Measurements from ENCODE around the gene IMP4. TPM values are rescaled to one million over a fixed set of nuclear protein-coding genes. Genes with fewer than 3 reads are reported as not detected.

Gene IMP4
- total and polyA plus RNA-seq, 4 experiments from 2014 or later = 72.6 to 96.7 (median 83.4) TPM

DNA sequence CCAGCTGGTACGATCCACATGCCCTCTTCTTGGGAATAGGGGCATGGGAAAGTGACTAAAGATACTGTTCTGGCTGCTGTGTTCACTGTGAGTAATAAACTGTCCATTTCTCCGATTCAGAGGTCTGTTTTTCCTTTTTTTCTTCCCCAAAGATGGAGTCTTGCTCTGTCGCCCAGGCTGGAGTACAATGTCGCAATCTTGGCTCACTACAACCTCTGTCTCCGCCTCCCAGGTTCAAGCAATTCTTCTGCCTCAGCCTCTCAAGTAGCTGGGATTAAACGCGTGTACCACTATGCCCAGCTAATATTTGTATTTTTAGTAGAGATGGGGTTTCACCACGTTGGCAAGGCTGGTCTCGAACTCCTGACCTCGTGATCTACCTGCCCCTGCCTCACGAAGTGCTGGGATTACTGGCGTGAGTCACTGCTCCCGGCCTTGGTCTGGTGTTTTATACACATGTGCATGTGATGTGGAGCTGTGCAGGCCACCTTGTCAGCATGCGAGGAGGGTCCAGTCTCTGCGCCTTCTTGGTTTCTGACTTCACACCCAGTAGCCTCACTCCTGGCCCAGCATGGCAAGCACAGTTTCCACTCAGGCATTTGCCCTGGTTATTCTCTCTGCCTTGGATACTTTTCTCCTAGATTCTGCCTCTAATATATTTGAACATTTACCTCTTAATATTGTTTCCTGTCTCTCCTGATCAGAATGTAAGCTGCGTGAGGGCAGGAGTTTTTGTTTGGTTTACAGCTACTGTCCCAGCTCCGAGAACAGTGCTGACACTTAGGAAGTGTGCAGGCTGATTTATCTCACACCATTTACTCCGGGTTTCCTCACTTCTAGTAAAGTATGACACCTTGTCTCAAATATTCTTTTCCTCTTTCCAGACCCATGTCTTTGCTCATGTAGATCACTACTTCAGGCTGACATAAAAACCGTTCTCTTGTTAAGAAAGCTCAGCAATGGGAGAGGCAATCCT lies 32.9 kb downstream of the IMP4 start:
- peak overlapping the region in 6 of 7 donors; percentile 38 to 90 (median 72) for H3K27ac Mint-ChIP-seq

DNA sequence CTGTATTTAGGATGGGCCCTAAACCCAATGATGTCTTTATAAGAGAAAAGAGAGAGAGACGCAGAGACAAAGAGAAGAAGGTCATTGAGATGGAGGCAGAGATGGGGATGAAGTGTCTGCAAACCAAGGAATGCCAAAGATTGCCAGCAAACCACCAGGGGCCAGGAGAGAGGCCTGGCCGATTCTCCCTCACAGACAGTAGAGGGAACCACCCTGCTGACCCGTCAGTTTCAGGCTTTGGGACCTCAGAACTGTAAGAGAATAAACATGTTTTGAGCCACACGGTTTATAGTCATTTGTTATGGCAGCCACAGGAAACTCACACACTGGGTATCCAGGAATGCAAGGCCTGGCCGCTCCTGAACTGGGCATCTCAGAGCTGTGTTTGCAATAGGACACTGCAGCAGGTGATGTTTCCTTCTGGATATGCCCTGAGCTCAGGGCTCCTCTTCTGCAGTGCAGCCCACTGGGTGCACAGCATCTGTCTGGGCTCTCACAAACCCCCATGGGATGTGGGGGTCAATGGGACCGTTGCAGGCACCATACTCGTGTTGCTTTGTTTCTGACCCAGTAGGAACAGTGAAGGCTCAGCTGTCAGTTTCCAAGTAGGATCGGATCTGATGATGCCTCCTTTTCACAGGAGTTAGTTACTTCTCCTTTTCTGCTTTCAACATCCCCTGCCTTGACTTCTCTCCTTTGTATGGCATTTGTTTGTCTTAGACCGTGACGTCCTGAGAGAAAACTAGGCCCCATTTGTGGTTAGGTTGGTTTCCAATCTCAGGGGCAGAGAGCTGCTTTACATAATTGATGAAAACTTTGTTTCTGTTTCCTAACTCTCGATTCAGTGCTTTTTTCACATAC lies 34.0 kb downstream of the IMP4 start:
- DNase-seq = no peak
- peaks cover 17 to 41% of the 10 kb centered on the region in 2 donors for H3K36me3 Mint-ChIP-seq
- intact Hi-C loops (cut with micrococcal nuclease) = no loop called here

More for the DNA sequence above, 32.9 kb downstream of the IMP4 start:
- Mint-ChIP-seq H3K4me3 (peak overlapping the region in 5 of 8 donors; percentile 2 to 71 (median 69)), H3K4me1 (peaks cover 63 to 94% (median 79%) of the 10 kb centered on the region in 4 donors), H3K36me3 (peaks cover 13 to 33% of the 10 kb centered on the region in 2 donors), H3K9me3 (no peaks in the 10 kb centered on the region), H3K27me3 (no peaks in the 10 kb centered on the region)
- no peak overlapping the region for H3K4me3 ChIP-seq (ENCODE audit: low read length in 2 of 2)
- CTCF ChIA-PET (ENCODE audit: partially characterized antibody) = interaction anchor here (0.7 to 2.2 kb wide), 4 partner anchors 20 to 42 kb away, joined by 3 to 12 read pairs (median 4); partner anchors contain the start of genes IMP4 and PTPN18
- no peak for DNase-seq
- POLR2A ChIA-PET (ENCODE audit: partially characterized antibody) = interaction anchor here (0.9 to 4.3 kb wide), 3 partner anchors 14 to 33 kb away, joined by 3 to 65 read pairs (median 3); partner anchors contain the start of gene IMP4
- no peaks in the 10 kb centered on the region for H3K9me3 ChIP-seq (ENCODE audit: control insufficient read depth in 1 of 2, low read length in 2 of 2)
- no peaks in the 10 kb centered on the region for H3K36me3 ChIP-seq (ENCODE audit: insufficient read depth, low read length)
- intact Hi-C loops (cut with micrococcal nuclease) = no loop called here
- H3K27me3 ChIP-seq (ENCODE audit: insufficient read depth, low read length) = no peaks in the 10 kb centered on the region
- peaks cover 78% of the 10 kb centered on the region for H3K4me1 ChIP-seq (ENCODE audit: insufficient read depth, low read length)
- no peak overlapping the region for H3K27ac ChIP-seq (ENCODE audit: low read depth, low read length)

DNA sequence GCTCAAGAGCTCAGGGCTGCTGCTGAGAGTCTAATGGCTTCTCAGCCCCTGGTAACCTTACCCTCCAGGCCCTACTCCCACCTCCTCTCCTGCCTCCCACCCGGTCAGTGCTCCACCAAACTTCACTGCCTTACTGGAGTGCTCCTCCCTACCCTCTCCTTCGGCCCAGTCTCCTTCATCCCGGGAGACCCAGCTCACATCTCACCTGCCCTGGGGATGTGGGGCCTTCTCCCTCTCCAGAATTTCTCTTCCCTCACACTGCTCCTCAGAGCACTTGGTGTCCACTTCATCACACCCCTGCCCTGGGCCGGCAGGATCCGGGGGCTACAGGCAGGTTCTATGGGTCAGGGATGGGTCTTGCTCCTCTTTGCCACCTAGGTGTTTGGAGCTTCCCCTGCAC lies 34.8 kb downstream of the IMP4 start:
- Histone ChIP-seq H3K27ac (ENCODE audit: low read depth, low read length) (no peak overlapping the region), H3K4me3 (ENCODE audit: low read length in 2 of 2) (no peak overlapping the region), H3K9me3 (ENCODE audit: control insufficient read depth in 1 of 2, low read length in 2 of 2) (no peaks in the 10 kb centered on the region), H3K36me3 (ENCODE audit: insufficient read depth, low read length) (no peaks in the 10 kb centered on the region), H3K27me3 (ENCODE audit: insufficient read depth, low read length) (no peaks in the 10 kb centered on the region), H3K4me1 (ENCODE audit: insufficient read depth, low read length) (peaks cover 67% of the 10 kb centered on the region)
- Mint-ChIP-seq H3K27me3 (no peaks in the 10 kb centered on the region), H3K9me3 (no peaks in the 10 kb centered on the region), H3K4me3 (peak overlapping the region in 2 of 8 donors; percentile 40 to 41), H3K27ac (peak overlapping the region in 6 of 7 donors; percentile 58 to 88 (median 71)), H3K36me3 (peaks cover 26 to 48% of the 10 kb centered on the region in 2 donors), H3K4me1 (peaks cover 52 to 87% (median 68%) of the 10 kb centered on the region in 4 donors)
- POLR2A ChIA-PET (ENCODE audit: partially characterized antibody) = interaction anchor here (2.9 kb wide), 1 partner anchor 35 kb away, joined by 23 read pairs; the partner anchor contains the start of gene IMP4
- no peak for DNase-seq
- CTCF ChIA-PET (ENCODE audit: partially characterized antibody) = interaction anchor here (0.6 to 2.2 kb wide), 4 partner anchors 33 to 496 kb away, joined by 3 to 12 read pairs (median 5); partner anchors contain the start of gene IMP4
- intact Hi-C loops (cut with micrococcal nuclease) = no loop called here

More for the DNA sequence above, 34.0 kb downstream of the IMP4 start:
- Mint-ChIP-seq H3K27ac (peak overlapping the region; percentile 61 to 88 (median 80)), H3K9me3 (no peaks in the 10 kb centered on the region), H3K27me3 (no peaks in the 10 kb centered on the region), H3K4me1 (peaks cover 55 to 92% (median 71%) of the 10 kb centered on the region in 4 donors), H3K4me3 (peak overlapping the region in 5 of 8 donors; percentile 2 to 70 (median 22))
- CTCF ChIA-PET (ENCODE audit: partially characterized antibody) = interaction anchor here (1.0 to 2.2 kb wide), 4 partner anchors 32 to 44 kb away, joined by 3 to 12 read pairs (median 5); partner anchors contain the start of gene IMP4
- no peaks in the 10 kb centered on the region for H3K9me3 ChIP-seq (ENCODE audit: control insufficient read depth in 1 of 2, low read length in 2 of 2)
- POLR2A ChIA-PET (ENCODE audit: partially characterized antibody) = interaction anchor here (0.9 to 4.3 kb wide), 3 partner anchors 13 to 34 kb away, joined by 3 to 65 read pairs (median 23); partner anchors contain the start of gene IMP4
- H3K27me3 ChIP-seq (ENCODE audit: insufficient read depth, low read length) = no peaks in the 10 kb centered on the region
- H3K4me3 ChIP-seq (ENCODE audit: low read length in 2 of 2) = no peak overlapping the region
- H3K27ac ChIP-seq (ENCODE audit: low read depth, low read length) = no peak overlapping the region
- H3K36me3 ChIP-seq (ENCODE audit: insufficient read depth, low read length) = no peaks in the 10 kb centered on the region
- H3K4me1 ChIP-seq (ENCODE audit: insufficient read depth, low read length) = peaks cover 69% of the 10 kb centered on the region

DNA sequence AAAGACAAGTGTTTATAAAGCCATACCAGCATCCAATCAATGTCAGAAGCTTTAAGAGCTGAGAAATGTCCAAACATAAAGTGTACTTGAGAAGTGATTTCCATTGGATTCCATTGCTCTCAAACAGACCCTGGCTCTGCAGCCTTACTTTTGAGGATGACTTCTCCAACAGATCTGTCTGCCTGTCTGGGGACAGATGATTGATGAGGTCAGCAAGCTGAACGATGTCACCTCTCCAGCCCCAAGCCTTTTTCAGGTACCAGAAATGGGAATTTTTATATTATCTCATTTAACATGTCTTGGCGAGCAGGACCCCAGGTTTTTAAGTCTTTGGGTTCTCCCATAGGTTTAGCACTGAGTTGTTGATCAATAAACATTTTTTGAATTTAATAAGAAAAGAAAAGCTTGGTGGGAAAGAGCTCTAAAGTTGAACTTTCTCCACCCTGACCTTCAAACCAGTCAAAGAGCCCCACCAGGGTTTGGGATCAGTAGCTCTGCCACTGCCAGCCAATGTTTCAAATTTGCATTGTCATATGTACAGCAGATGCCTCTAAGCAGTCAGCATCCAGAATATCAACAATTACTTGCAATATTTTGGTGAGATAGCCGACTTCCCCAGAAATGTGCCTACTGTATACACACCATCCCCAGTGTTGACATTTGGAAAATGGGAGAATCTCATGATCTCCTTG lies 35.7 kb downstream of the IMP4 start:
- H3K27me3 Mint-ChIP-seq = no peaks in the 10 kb centered on the region
- peaks cover 47 to 80% (median 64%) of the 10 kb centered on the region in 4 donors for H3K4me1 Mint-ChIP-seq
- Histone ChIP-seq H3K36me3 (ENCODE audit: insufficient read depth, low read length) (no peaks in the 10 kb centered on the region), H3K27me3 (ENCODE audit: insufficient read depth, low read length) (no peaks in the 10 kb centered on the region), H3K27ac (ENCODE audit: low read depth, low read length) (no peak overlapping the region), H3K4me1 (ENCODE audit: insufficient read depth, low read length) (peaks cover 59% of the 10 kb centered on the region), H3K9me3 (ENCODE audit: control insufficient read depth in 1 of 2, low read length in 2 of 2) (no peaks in the 10 kb centered on the region), H3K4me3 (ENCODE audit: low read length in 2 of 2) (no peak overlapping the region)
- peaks cover 34 to 52% of the 10 kb centered on the region in 2 donors for H3K36me3 Mint-ChIP-seq
- intact Hi-C loops (cut with micrococcal nuclease) = no loop called here
- H3K9me3 Mint-ChIP-seq = no peaks in the 10 kb centered on the region
- CTCF ChIA-PET (ENCODE audit: partially characterized antibody) = interaction anchor here (0.6 to 1.5 kb wide), 5 partner anchors 22 to 495 kb away, joined by 3 to 5 read pairs (median 3); partner anchors contain the start of genes PTPN18 and SMPD4
- no peak for DNase-seq
- H3K27ac Mint-ChIP-seq = peak overlapping the region in 4 of 7 donors; percentile 17 to 85 (median 35)
- POLR2A ChIA-PET (ENCODE audit: partially characterized antibody) = interaction anchor here (2.9 kb wide), 1 partner anchor 36 kb away, joined by 23 read pairs; the partner anchor contains the start of gene IMP4
- no peak overlapping the region for H3K4me3 Mint-ChIP-seq

DNA sequence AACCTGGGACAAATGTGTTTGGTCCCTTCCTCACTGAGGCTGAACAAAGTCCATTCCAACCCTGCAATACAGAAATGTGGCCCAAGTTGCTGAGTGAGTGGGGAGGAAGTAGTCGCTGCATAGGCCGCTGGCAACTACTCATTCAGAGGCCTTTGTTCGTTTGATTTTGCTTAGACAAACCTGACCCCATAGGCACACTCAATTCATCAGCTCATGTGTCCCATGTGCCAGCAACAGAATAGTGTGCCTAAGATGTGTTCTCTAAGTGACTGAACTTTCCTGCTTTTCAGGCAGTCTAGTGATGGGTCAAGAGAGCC lies 36.2 kb downstream of the IMP4 start:
- POLR2A ChIA-PET (ENCODE audit: partially characterized antibody) = interaction anchor here (2.9 kb wide), 1 partner anchor 36 kb away, joined by 23 read pairs; the partner anchor contains the start of gene IMP4

More for the DNA sequence above, 36.2 kb downstream of the IMP4 start:
- intact Hi-C loops (cut with micrococcal nuclease) = no loop called here
- Mint-ChIP-seq H3K36me3 (peaks cover 35 to 49% of the 10 kb centered on the region in 2 donors), H3K27me3 (no peaks in the 10 kb centered on the region), H3K4me1 (peaks cover 43 to 75% (median 59%) of the 10 kb centered on the region in 4 donors), H3K9me3 (no peaks in the 10 kb centered on the region), H3K27ac (peak overlapping the region in 3 of 7 donors; percentile 21 to 52 (median 35)), H3K4me3 (peak overlapping the region in 1 of 8 donors; percentile 4)
- Histone ChIP-seq H3K9me3 (ENCODE audit: control insufficient read depth in 1 of 2, low read length in 2 of 2) (no peaks in the 10 kb centered on the region), H3K27me3 (ENCODE audit: insufficient read depth, low read length) (no peaks in the 10 kb centered on the region), H3K4me3 (ENCODE audit: low read length in 2 of 2) (no peak overlapping the region), H3K27ac (ENCODE audit: low read depth, low read length) (no peak overlapping the region), H3K36me3 (ENCODE audit: insufficient read depth, low read length) (no peaks in the 10 kb centered on the region), H3K4me1 (ENCODE audit: insufficient read depth, low read length) (peaks cover 55% of the 10 kb centered on the region)
- DNase-seq = no peak
- CTCF ChIA-PET (ENCODE audit: partially characterized antibody) = interaction anchor here (0.8 to 1.5 kb wide), 5 partner anchors 23 to 198 kb away, joined by 3 to 5 read pairs (median 3); partner anchors contain the start of genes IMP4, PTPN18 and SMPD4
